ENCODE results near the gene SMYD3. TPM values are rescaled to one million over a fixed set of nuclear protein-coding genes. Genes with fewer than 3 reads are reported as not detected.

SMYD3 gene
- total RNA-seq, 1 experiment from 2014 or later: 29.6 TPM

DNA sequence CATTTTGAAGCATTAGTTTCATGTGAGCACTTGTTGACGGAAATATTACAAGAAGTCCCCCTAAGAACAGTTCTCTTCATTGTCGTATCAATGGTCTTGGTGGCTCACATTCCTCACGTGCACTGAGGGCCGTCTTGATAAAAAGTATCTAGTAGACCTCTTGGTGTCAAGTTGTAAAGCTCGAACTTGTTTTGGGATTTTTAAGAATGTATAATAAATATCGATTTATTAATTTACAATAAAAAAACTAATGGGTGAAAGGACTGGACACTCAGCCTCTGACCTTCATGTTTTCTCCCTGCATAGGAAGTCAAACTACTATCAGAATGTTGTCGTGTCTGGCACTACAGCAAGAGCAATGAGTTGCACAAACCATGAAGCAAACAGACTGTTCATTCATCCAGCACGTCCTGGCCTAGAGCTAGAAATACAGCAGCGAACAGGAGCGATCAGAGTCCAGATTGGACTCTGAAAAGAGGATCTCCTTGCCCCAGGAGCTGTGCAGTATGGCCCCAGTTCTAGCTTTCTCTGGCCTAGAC lies 319.2 kb downstream of the SMYD3 start:
- H3K9me2 ChIP-seq (ENCODE audit: insufficient read depth): no peaks in the 10 kb centered on the region
- no peaks in the 10 kb centered on the region for H4K20me1 ChIP-seq (ENCODE audit: insufficient read depth)
- CTCF ChIA-PET: no interaction called here
- no TSS peak for BruUV-seq (replicated peaks)
- H2AFZ ChIP-seq: no peak overlapping the region
- no peak overlapping the region for H3K4me3 ChIP-seq
- H3K4me2 ChIP-seq: no peak overlapping the region
- POLR2A ChIA-PET (ENCODE audit: unreplicated experiment): no interaction called here
- TF ChIP-seq, protein P1, sequence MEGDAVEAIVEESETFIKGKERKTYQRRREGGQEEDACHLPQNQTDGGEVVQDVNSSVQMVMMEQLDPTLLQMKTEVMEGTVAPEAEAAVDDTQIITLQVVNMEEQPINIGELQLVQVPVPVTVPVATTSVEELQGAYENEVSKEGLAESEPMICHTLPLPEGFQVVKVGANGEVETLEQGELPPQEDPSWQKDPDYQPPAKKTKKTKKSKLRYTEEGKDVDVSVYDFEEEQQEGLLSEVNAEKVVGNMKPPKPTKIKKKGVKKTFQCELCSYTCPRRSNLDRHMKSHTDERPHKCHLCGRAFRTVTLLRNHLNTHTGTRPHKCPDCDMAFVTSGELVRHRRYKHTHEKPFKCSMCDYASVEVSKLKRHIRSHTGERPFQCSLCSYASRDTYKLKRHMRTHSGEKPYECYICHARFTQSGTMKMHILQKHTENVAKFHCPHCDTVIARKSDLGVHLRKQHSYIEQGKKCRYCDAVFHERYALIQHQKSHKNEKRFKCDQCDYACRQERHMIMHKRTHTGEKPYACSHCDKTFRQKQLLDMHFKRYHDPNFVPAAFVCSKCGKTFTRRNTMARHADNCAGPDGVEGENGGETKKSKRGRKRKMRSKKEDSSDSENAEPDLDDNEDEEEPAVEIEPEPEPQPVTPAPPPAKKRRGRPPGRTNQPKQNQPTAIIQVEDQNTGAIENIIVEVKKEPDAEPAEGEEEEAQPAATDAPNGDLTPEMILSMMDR (conservative IDR thresholded peaks at IDR 0.05): no peak
- TF ChIP-seq EZH2 (IDR thresholded peaks at IDR 0.05; ENCODE audit: low read depth): no peak
- H3F3A ChIP-seq (ENCODE audit: insufficient read depth, low read depth): no peaks in the 10 kb centered on the region
- no peak overlapping the region for H3K27ac ChIP-seq
- no peaks in the 10 kb centered on the region for H3K36me3 ChIP-seq (ENCODE audit: low read depth)
- no peaks in the 10 kb centered on the region for H3K27me3 ChIP-seq (ENCODE audit: insufficient read depth, low read depth)
- no peaks in the 10 kb centered on the region for H3K4me1 ChIP-seq (replicated peaks; ENCODE audit: insufficient read depth)
- no peaks in the 10 kb centered on the region for H3K9me3 ChIP-seq (ENCODE audit: insufficient read depth, low read depth)
- H3K79me2 ChIP-seq (ENCODE audit: low read depth): no peaks in the 10 kb centered on the region
- no peak for DNase-seq
- intact Hi-C loops (cut with micrococcal nuclease; ENCODE audit: unreplicated experiment): no loop called here

DNA sequence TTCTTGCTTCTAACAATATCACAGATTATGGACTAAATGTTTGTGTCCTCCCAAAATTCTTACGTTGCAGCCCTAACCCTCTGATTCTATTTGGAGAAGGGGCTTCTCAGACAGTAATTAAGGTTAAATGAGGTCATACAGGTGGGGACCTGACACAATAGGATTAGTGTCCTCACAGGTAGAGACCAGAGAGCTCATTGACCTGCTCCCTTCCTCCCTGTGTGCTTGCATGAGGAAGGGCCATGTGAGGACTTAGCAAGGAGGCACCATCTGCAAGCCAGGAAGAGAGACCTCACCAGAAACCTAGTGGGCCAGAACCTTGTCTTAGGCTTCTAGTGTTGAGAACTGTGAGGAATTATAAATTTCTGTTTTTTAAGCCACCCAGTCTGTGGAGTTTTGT lies 322.6 kb downstream of the SMYD3 start:
- Histone ChIP-seq H3K27me3 (ENCODE audit: insufficient read depth, low read depth) (no peaks in the 10 kb centered on the region), H3K36me3 (ENCODE audit: low read depth) (no peaks in the 10 kb centered on the region), H3K4me3 (no peak overlapping the region), H3K4me1 (replicated peaks; ENCODE audit: insufficient read depth) (no peaks in the 10 kb centered on the region), H4K20me1 (ENCODE audit: insufficient read depth) (no peaks in the 10 kb centered on the region), H3F3A (ENCODE audit: insufficient read depth, low read depth) (no peaks in the 10 kb centered on the region), H3K9me3 (ENCODE audit: insufficient read depth, low read depth) (no peaks in the 10 kb centered on the region), H2AFZ (no peak overlapping the region), H3K4me2 (no peak overlapping the region), H3K79me2 (ENCODE audit: low read depth) (no peaks in the 10 kb centered on the region), H3K9me2 (ENCODE audit: insufficient read depth) (no peaks in the 10 kb centered on the region), H3K27ac (no peak overlapping the region)
- intact Hi-C loops (cut with micrococcal nuclease; ENCODE audit: unreplicated experiment): no loop called here
- BruUV-seq (replicated peaks): no TSS peak
- CTCF ChIA-PET: no interaction called here
- no peak for DNase-seq
- POLR2A ChIA-PET (ENCODE audit: unreplicated experiment): no interaction called here
- TF ChIP-seq, protein P1 (conservative IDR thresholded peaks at IDR 0.05): no peak
- TF ChIP-seq EZH2 (IDR thresholded peaks at IDR 0.05; ENCODE audit: low read depth): no peak

DNA sequence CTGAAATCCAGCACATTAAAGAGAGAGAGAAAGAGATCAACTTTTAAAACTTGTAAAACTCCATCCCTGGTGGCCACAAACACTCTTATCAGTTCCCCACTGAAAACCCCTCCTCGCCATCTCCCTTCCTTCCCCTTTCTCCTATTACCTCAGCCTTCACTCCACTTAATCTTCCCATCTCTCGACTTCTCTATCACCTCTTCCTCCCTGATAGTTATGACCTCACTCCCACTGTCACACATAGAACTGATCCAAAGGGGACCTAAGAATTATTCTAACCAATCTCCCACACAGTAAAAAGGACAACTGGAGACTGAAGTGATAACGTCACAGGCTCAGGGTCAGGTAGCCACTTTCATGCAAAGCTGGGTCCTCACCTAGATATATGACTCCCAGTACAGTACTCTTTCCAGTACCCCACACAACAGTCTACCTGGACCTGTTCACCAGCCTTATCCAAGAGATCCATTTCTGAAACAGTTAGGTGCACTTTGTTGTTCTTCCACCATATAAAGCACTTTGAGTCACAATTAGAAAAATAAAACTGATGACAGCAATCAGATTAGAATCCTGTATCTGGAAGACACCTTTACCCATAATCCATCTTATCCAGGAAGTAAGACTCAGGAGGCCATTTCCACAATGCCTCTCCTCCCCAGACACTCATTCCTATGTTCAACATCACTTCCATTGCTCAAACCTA lies 324.8 kb downstream of the SMYD3 start:
- H3K4me2 ChIP-seq: no peak overlapping the region
- H2AFZ ChIP-seq: no peak overlapping the region
- no peaks in the 10 kb centered on the region for H3K4me1 ChIP-seq (replicated peaks; ENCODE audit: insufficient read depth)
- no peaks in the 10 kb centered on the region for H3K9me3 ChIP-seq (ENCODE audit: insufficient read depth, low read depth)
- no peak overlapping the region for H3K4me3 ChIP-seq
- intact Hi-C loops (cut with micrococcal nuclease; ENCODE audit: unreplicated experiment): no loop called here
- no peak overlapping the region for H3K27ac ChIP-seq
- no peaks in the 10 kb centered on the region for H3F3A ChIP-seq (ENCODE audit: insufficient read depth, low read depth)
- POLR2A ChIA-PET (ENCODE audit: unreplicated experiment): no interaction called here
- no peak for DNase-seq
- CTCF ChIA-PET: no interaction called here
- TF ChIP-seq EZH2 (IDR thresholded peaks at IDR 0.05; ENCODE audit: low read depth): no peak
- TF ChIP-seq, protein P1 (conservative IDR thresholded peaks at IDR 0.05): no peak
- H3K36me3 ChIP-seq (ENCODE audit: low read depth): no peaks in the 10 kb centered on the region
- H4K20me1 ChIP-seq (ENCODE audit: insufficient read depth): no peaks in the 10 kb centered on the region
- BruUV-seq (replicated peaks): no TSS peak
- no peaks in the 10 kb centered on the region for H3K9me2 ChIP-seq (ENCODE audit: insufficient read depth)
- no peaks in the 10 kb centered on the region for H3K79me2 ChIP-seq (ENCODE audit: low read depth)
- no peaks in the 10 kb centered on the region for H3K27me3 ChIP-seq (ENCODE audit: insufficient read depth, low read depth)
